ENCODE results near the gene CRP.

- TF ChIP-seq CHD2 (IDR thresholded peaks at IDR 0.05; ENCODE audit: low read length, partially characterized antibody) (no peak), POLR2A (IDR thresholded peaks at IDR 0.05; ENCODE audit: low read length) (no peak), EP300 (IDR thresholded peaks at IDR 0.05) (no peak)
Observed at GRCh38 chr1:159700312-159700711, 14.1 kb downstream of the CRP start.

Measured in A549 (cell line).